ENCODE data around the gene TMEM151B. TPM values are rescaled to one million over a fixed set of nuclear protein-coding genes. Genes with fewer than 3 reads are reported as not detected.
A peak's percentile ranks its signal among the peaks of the same experiment; 100 is the strongest.

TMEM151B gene
- total and polyA plus RNA-seq, 9 of the 15 experiments (the other 6 are each of a cell fraction or from before 2014, with no cell fraction given) = not detected

GRCh38 chr6:44265007-44265721 lies 5.1 kb upstream of the TMEM151B start, which contains the start of gene NFKBIE (continued):
- TF ChIP-seq THAP7 (CRISPR knock-in tag; IDR thresholded peaks at IDR 0.05) = 0 out of 2 replicates have a peak, but pooled peaks have one; percentile 27
- TF ChIP-seq ZNF347 (CRISPR knock-in tag; IDR thresholded peaks at IDR 0.05; ENCODE audit: low read depth) = no peak
- TF ChIP-seq HMBOX1 (IDR thresholded peaks at IDR 0.05) = no peak
- no peak for TF ChIP-seq ZFP91 (CRISPR knock-in tag; IDR thresholded peaks at IDR 0.05)
- TF ChIP-seq C11orf30 (IDR thresholded peaks at IDR 0.05; ENCODE audit: low read depth) = no peak
- TF ChIP-seq E2F6 (IDR thresholded peaks at IDR 0.05; ENCODE audit: borderline replicate concordance in 1 of 2, extremely low read depth in 1 of 2, insufficient read depth in 1 of 2, insufficient read length in 1 of 2, low read depth in 1 of 2, low read length in 1 of 2, poor library complexity in 1 of 2, severe bottlenecking in 1 of 2) = peak; percentile 11 to 42
- no peak for TF ChIP-seq ATF1 (CRISPR knock-in tag; IDR thresholded peaks at IDR 0.05)
- TF ChIP-seq ATF1 (tag; IDR thresholded peaks at IDR 0.05) = 0 out of 2 replicates have a peak, but pooled peaks have one; percentile 25
- no peak for TF ChIP-seq CHAMP1 (IDR thresholded peaks at IDR 0.05)
- TF ChIP-seq CLOCK (CRISPR knock-in tag; IDR thresholded peaks at IDR 0.05; ENCODE audit: borderline replicate concordance) = no peak
- TF ChIP-seq ZBTB7A (IDR thresholded peaks at IDR 0.05; ENCODE audit: borderline replicate concordance, control insufficient read depth, low read depth, low read length) = peak; percentile 94
- peak; percentile 71; the same call in 1 of the 2 replicates for TF ChIP-seq THAP12 (CRISPR knock-in tag; IDR thresholded peaks at IDR 0.05)
- peak; percentile 42; the same call in 1 of the 2 replicates for TF ChIP-seq SP1 (CRISPR knock-in tag; IDR thresholded peaks at IDR 0.05)
- no peak for TF ChIP-seq ZNF224 (CRISPR knock-in tag; IDR thresholded peaks at IDR 0.05)

Data from K562 (cell line).